Coronary artery (tissue), 2 donors: ENCODE measurements around the gene ARAP2.

Experiments used
- DNase-seq: peaks from one replicate; pipeline ENCODE4 v3.0.0-alpha.2; 2017; ENCODE audit warnings: low spot score
- H3K27ac ChIP-seq, 2 donors: fragments of 200-600 bp; sonication (generic); one replicate each; pipeline ENCODE4 v1.5.1; 2016 to 2019
- H3K4me3 ChIP-seq: fragments of 200-600 bp; sonication (generic); 2 replicates; pipeline ENCODE4 v1.5.1; 2016; ENCODE audit warnings: mild to moderate bottlenecking, moderate library complexity
- CTCF ChIP-seq: fragments of 200-600 bp; sonication (generic); IDR thresholded peaks from one replicate; pipeline ENCODE4 v1.5.1; 2019; ENCODE audit warnings: antibody characterized with exemption

The ARAP2 gene

GRCh38 chr4:36242629-36243354 is 1.5 kb downstream of the ARAP2 start:
- Histone ChIP-seq H3K4me3 (peak overlapping the region; percentile 78), H3K27ac (no peak overlapping the region)
- DNase-seq, result no peak
- TF ChIP-seq CTCF, result no peak

GRCh38 chr4:36241771-36242170 is 2.5 kb downstream of the ARAP2 start:
- TF ChIP-seq CTCF, result no peak
- Histone ChIP-seq H3K4me3 (peak overlapping the region; percentile 78), H3K27ac (no peak overlapping the region)
- DNase-seq, result no peak

GRCh38 chr4:36237366-36238313 is 6.7 kb downstream of the ARAP2 start:
- no peak for TF ChIP-seq CTCF
- no peak for DNase-seq
- Histone ChIP-seq H3K27ac (no peak overlapping the region), H3K4me3 (no peak overlapping the region)

GRCh38 chr4:36236159-36236558 is 8.2 kb downstream of the ARAP2 start:
- Histone ChIP-seq H3K27ac (no peak overlapping the region), H3K4me3 (no peak overlapping the region)
- no peak for TF ChIP-seq CTCF
- no peak for DNase-seq

- H3K4me3 ChIP-seq, result no peak overlapping the region
- no peak for DNase-seq
- no peak overlapping the region for H3K27ac ChIP-seq
- TF ChIP-seq CTCF, result no peak
Measured at GRCh38 chr4:36235306-36235705, 9.0 kb downstream of the ARAP2 start.

- DNase-seq, result no peak
- no peak overlapping the region for H3K27ac ChIP-seq
- no peak overlapping the region for H3K4me3 ChIP-seq
- no peak for TF ChIP-seq CTCF
Measured at GRCh38 chr4:36233567-36234266, 10.6 kb downstream of the ARAP2 start.
